AG09319 (cell line): ENCODE measurements around the gene SPPL3.

Experiments used
- DNase-seq: peaks from one replicate; pipeline ENCODE4 v3.0.0-alpha.2; 2010; ENCODE audit warnings: low read depth; ENCODE audit errors: extremely low read depth
- CTCF ChIP-seq: IDR thresholded peaks from 2 replicates; pipeline ENCODE4 v1.5.1; 2011; ENCODE audit warnings: low read depth, mild to moderate bottlenecking, inconsistent platforms, low read length, moderate library complexity

SPPL3 gene

GRCh38 chr12:120834489-120835303 is 69.5 kb downstream of the SPPL3 start:
- no peak for TF ChIP-seq CTCF
- no peak for DNase-seq

- no peak for DNase-seq
- TF ChIP-seq CTCF: no peak
Observed at GRCh38 chr12:120833849-120834248, 70.3 kb downstream of the SPPL3 start.

GRCh38 chr12:120832737-120833136 is 71.4 kb downstream of the SPPL3 start:
- TF ChIP-seq CTCF: no peak
- no peak for DNase-seq

GRCh38 chr12:120831648-120832267 is 72.4 kb downstream of the SPPL3 start:
- no peak for TF ChIP-seq CTCF

GRCh38 chr12:120830966-120831365 is 73.2 kb downstream of the SPPL3 start:
- no peak for DNase-seq
- no peak for TF ChIP-seq CTCF

More at GRCh38 chr12:120831648-120832267, 72.4 kb downstream of the SPPL3 start:
- no peak for DNase-seq

- no peak for TF ChIP-seq CTCF
Observed at GRCh38 chr12:120830052-120830940, 73.9 kb downstream of the SPPL3 start.

More at GRCh38 chr12:120830052-120830940, 73.9 kb downstream of the SPPL3 start:
- no peak for DNase-seq
